Activated T-cell treated with anti-CD3 and anti-CD28 coated beads, Interleukin-2, amount 50 U/mL, for 72 hours (primary cell): Measurements from ENCODE around the gene BRINP3. TPM values are rescaled to one million over a fixed set of nuclear protein-coding genes. Genes with fewer than 3 reads are reported as not detected.

Experiments
- ATAC-seq, 2 donors: fragments of 150-1000 bp; cut with Tn5 transposase; replicated peaks in 1 of 2; 2 replicates each; pipeline ENCODE4 v1.10.0; 2021; ENCODE audit warnings: moderate library complexity in 2 of 2, mild to moderate bottlenecking in 1 of 2
- DNase-seq, 2 donors: peaks; one replicate each; pipeline ENCODE4 v3.0.0; 2021 to 2022; ENCODE audit warnings: mixed read lengths in 1 of 2
- H3K27ac Mint-ChIP-seq: one replicate; pipeline ENCODE4 v1.8.0; 2022; ENCODE audit warnings: mild to moderate bottlenecking, moderate library complexity, mixed read lengths
- H3K27me3 Mint-ChIP-seq: one replicate; pipeline ENCODE4 v1.8.0; 2022; ENCODE audit warnings: low read depth, mixed read lengths
- H3K36me3 Mint-ChIP-seq, 2 donors: one replicate each; pipeline ENCODE4 v1.8.0; 2022; ENCODE audit warnings: mixed read lengths in 2 of 2, mild to moderate bottlenecking in 1 of 2; ENCODE audit not compliant: insufficient read depth in 2 of 2
- H3K4me1 Mint-ChIP-seq: one replicate; pipeline ENCODE4 v1.8.0; 2022; ENCODE audit warnings: low read depth, mixed read lengths
- H3K4me3 Mint-ChIP-seq, 2 donors: one replicate each; pipeline ENCODE4 v1.8.0; 2022; ENCODE audit warnings: mild to moderate bottlenecking in 2 of 2, mixed read lengths in 2 of 2, moderate library complexity in 2 of 2
- H3K9me3 Mint-ChIP-seq, 2 donors: one replicate each; pipeline ENCODE4 v1.8.0; 2022; ENCODE audit warnings: mixed read lengths in 2 of 2
- total RNA-seq, 2 donors: library from RNA; stranded (reverse); gene quantifications; one replicate each; pipeline ENCODE4 v1.2.3, GENCODE V29; 2022

The BRINP3 gene
- total RNA-seq, 2 donors from 2014 or later, result not detected

DNA sequence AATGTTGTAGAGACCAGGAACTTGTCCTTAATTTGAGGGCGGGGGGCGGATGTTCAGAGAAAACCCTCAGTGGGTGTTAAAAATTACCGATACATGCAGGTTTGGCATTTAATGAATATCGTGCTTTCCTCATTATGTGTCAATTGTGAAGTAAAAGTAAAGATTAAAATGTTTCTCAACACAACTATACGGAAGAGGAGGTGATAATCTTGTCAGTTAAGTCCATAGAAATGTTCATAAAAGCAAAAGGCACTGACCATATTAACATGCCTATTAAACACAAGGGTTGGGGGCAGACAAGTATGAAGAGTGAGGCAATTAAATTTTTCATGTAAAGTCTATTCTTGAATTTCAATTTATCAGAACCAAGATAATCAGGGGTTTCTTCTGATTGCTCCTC is 1.3 kb downstream of the BRINP3 start:
- peaks cover 8% of the 10 kb centered on the region for H3K4me1 Mint-ChIP-seq

DNA sequence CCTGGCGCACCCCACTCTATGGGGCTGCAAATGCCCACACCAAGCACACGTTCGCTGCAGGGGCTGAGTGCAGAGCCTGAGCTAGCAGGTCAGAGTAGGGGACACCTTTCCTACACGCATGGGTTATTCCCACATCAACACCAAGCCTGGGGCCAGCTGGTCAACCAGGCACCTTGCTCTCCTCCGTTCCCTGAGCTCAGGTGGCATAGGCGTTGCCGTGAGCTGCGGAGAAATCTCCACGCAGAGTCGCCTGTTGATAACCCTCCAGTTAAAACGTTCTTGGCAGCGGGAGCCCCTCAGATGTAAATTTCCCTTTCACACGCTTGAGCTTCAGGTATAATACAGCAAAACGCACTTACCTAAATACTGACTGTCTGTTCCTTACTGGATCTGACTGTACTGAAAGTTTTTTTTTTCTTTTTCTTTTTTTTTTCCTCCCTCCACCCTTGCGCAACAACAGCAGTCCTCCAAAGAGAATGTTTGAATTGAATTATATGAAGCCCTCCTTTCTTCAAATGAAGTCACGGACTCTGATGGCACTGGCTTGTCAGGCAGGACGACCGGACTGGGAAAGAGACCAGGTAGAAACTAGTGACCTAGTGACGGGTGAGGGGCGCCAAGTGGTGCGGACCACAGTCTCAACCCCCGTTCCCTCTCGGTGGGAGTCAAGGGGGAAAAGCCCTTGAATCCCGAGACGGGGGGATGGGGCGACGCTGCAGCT is 2.1 kb downstream of the BRINP3 start:
- Mint-ChIP-seq H3K36me3 (peaks cover 0 to 2% of the 10 kb centered on the region in 2 donors), H3K27ac (no peak overlapping the region), H3K4me1 (peaks cover 8% of the 10 kb centered on the region), H3K9me3 (peaks cover 0 to 1% of the 10 kb centered on the region in 2 donors), H3K4me3 (no peak overlapping the region), H3K27me3 (peaks cover 46% of the 10 kb centered on the region)
- DNase-seq (no peak), ATAC-seq (no peak)

More for the DNA sequence above, 1.3 kb downstream of the BRINP3 start:
- peaks cover 0 to 2% of the 10 kb centered on the region in 2 donors for H3K36me3 Mint-ChIP-seq
- no peak for DNase-seq
- no peak overlapping the region for H3K4me3 Mint-ChIP-seq
- peaks cover 46% of the 10 kb centered on the region for H3K27me3 Mint-ChIP-seq
- no peak for ATAC-seq
- H3K9me3 Mint-ChIP-seq, result peaks cover 0 to 1% of the 10 kb centered on the region in 2 donors
- H3K27ac Mint-ChIP-seq, result no peak overlapping the region

DNA sequence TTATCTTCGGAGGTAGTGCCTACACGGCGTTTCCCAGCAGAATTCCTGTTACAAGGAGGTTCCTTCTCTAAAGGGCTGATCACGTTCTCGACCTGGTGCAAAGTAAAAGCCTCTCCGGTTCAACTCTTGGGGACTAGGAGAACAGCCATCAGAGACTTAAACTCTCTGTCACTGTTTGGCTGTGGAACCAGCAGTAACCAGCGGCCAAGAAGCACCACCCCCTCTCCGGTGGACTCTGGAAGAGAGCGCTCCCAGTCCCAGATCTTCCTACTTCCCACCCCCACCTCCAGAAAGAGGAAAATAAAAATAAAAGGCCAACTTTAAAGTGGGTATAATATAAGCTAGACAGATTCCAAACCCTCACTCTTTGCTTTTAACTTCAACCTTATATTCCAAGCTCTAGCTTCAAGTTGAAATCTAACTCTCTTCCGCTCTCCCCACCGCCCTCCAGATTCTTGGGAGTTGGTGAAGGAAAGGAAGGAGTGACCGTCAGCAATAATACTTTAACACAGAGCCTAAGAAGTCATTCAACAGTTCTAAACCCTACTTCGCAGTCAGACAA is 2.9 kb downstream of the BRINP3 start:
- peaks cover 0 to 1% of the 10 kb centered on the region in 2 donors for H3K9me3 Mint-ChIP-seq
- no peak overlapping the region for H3K4me3 Mint-ChIP-seq
- H3K27ac Mint-ChIP-seq, result no peak overlapping the region
- no peak for DNase-seq
- peaks cover 46% of the 10 kb centered on the region for H3K27me3 Mint-ChIP-seq
- ATAC-seq, result no peak
- peaks cover 8% of the 10 kb centered on the region for H3K4me1 Mint-ChIP-seq
- H3K36me3 Mint-ChIP-seq, result peaks cover 0 to 2% of the 10 kb centered on the region in 2 donors

DNA sequence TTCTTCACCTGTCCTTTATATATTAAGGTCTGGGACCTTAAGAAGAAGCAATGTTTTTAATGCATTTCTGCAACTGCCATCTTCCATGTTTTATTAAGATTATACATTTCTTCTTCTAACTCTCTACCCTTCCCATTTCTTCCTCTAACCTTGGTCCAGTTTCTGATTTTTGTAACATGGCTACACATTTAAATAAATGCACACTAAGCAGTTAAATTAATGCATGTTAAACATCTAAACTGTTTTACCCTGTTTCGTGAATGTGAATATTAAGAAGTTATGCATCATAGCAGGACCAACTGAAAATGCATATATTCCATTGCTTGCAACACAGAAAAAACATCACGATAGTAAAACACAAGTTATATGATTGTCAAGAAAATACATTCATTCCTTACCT is 3.7 kb downstream of the BRINP3 start:
- peaks cover 0 to 1% of the 10 kb centered on the region in 2 donors for H3K9me3 Mint-ChIP-seq
- DNase-seq, result no peak
- no peak overlapping the region for H3K4me3 Mint-ChIP-seq
- H3K27me3 Mint-ChIP-seq, result peaks cover 42% of the 10 kb centered on the region
- H3K4me1 Mint-ChIP-seq, result peaks cover 8% of the 10 kb centered on the region
- ATAC-seq, result no peak
- H3K27ac Mint-ChIP-seq, result no peak overlapping the region
- H3K36me3 Mint-ChIP-seq, result peaks cover 0 to 2% of the 10 kb centered on the region in 2 donors

DNA sequence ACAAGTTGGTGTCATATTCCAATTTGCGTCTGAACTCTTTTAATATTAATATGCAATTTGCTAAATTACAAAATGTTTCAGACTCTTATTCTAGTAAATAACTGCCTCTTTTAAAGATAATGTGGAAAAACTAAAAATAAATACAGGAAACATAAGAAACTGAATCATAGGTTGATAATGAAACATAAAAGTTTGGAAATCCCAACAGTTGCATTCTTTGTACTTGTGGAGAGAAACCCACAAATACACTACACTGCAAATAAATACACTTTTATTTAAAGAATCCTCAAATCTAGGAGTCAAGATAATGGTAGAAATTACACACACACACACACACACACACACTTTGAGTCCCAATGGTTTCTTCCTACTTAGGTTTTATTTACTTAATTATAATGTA is 5.2 kb downstream of the BRINP3 start:
- ATAC-seq, result no peak
- Mint-ChIP-seq H3K27me3 (peaks cover 29% of the 10 kb centered on the region), H3K4me3 (no peak overlapping the region), H3K36me3 (peaks cover 0 to 2% of the 10 kb centered on the region in 2 donors), H3K4me1 (no peaks in the 10 kb centered on the region), H3K9me3 (peaks cover 0 to 1% of the 10 kb centered on the region in 2 donors), H3K27ac (no peak overlapping the region)
- no peak for DNase-seq

- DNase-seq, result no peak
- Mint-ChIP-seq H3K36me3 (peaks cover 0 to 2% of the 10 kb centered on the region in 2 donors), H3K27me3 (peaks cover 24% of the 10 kb centered on the region), H3K27ac (no peak overlapping the region), H3K4me3 (no peak overlapping the region), H3K9me3 (peaks cover 0 to 1% of the 10 kb centered on the region in 2 donors), H3K4me1 (no peaks in the 10 kb centered on the region)
- no peak for ATAC-seq
These were observed 5.6 kb downstream of the BRINP3 start for GRCh38 chr1:190472042-190472441.

GRCh38 chr1:190464690-190465089 is 13.0 kb downstream of the BRINP3 start:
- H3K9me3 Mint-ChIP-seq, result peaks cover 6 to 8% of the 10 kb centered on the region in 2 donors
- H3K27ac Mint-ChIP-seq, result no peak overlapping the region
- no peaks in the 10 kb centered on the region for H3K4me1 Mint-ChIP-seq
- no peaks in the 10 kb centered on the region for H3K27me3 Mint-ChIP-seq
- no peak for ATAC-seq
- DNase-seq, result no peak
- no peak overlapping the region for H3K4me3 Mint-ChIP-seq
- no peaks in the 10 kb centered on the region for H3K36me3 Mint-ChIP-seq

DNA sequence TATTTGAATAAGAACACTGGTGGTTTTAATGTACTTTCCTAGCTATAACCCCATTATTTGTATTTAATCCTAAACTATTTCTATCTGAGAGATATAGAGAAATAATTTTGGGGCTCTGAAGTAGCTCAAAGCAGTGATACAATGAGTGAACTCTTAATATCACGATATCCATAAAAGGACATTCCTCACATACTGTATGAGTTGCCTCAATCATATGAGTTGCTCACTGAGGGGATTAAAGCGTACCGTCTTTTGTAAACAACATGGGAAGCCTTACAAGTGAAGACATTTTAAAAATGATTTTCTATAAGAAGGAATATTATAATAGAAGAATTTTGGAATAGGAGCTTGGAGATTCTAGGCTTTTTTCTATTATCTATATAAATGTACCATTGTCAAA is 21.5 kb downstream of the BRINP3 start:
- H3K9me3 Mint-ChIP-seq, result peaks cover 3 to 5% of the 10 kb centered on the region in 2 donors
- no peaks in the 10 kb centered on the region for H3K36me3 Mint-ChIP-seq
- no peaks in the 10 kb centered on the region for H3K4me1 Mint-ChIP-seq
- no peak overlapping the region for H3K4me3 Mint-ChIP-seq
- DNase-seq (no peak), ATAC-seq (no peak)
- no peaks in the 10 kb centered on the region for H3K27me3 Mint-ChIP-seq
- no peak overlapping the region for H3K27ac Mint-ChIP-seq

- no peak for DNase-seq
- no peak for ATAC-seq
- Mint-ChIP-seq H3K27me3 (no peaks in the 10 kb centered on the region), H3K4me1 (no peaks in the 10 kb centered on the region), H3K27ac (no peak overlapping the region), H3K9me3 (peaks cover 0 to under 1% of the 10 kb centered on the region in 2 donors), H3K36me3 (no peaks in the 10 kb centered on the region), H3K4me3 (no peak overlapping the region)
These were observed 22.0 kb downstream of the BRINP3 start for GRCh38 chr1:190455631-190456030.

DNA sequence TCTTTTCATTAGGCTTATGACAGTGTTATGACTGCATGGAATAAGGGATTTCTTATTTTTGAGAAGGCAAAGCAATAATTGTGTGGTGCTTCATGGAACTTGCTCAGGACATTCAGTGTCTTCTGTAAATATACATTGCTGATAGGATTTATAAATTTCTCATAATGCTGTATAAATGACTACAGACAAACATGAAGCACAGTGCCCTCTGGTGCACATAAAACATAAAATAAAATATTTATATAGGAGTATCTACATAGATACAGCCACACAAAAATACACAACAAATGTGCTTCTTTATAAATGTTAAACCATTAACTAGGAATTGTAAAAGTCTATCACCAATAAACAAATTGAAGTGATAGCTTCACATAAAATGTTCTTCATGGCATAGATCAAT is 24.1 kb downstream of the BRINP3 start:
- Mint-ChIP-seq H3K4me3 (no peak overlapping the region), H3K9me3 (peaks cover 0 to 1% of the 10 kb centered on the region in 2 donors), H3K27me3 (no peaks in the 10 kb centered on the region), H3K4me1 (no peaks in the 10 kb centered on the region), H3K36me3 (no peaks in the 10 kb centered on the region), H3K27ac (no peak overlapping the region)
- DNase-seq, result no peak
- no peak for ATAC-seq

DNA sequence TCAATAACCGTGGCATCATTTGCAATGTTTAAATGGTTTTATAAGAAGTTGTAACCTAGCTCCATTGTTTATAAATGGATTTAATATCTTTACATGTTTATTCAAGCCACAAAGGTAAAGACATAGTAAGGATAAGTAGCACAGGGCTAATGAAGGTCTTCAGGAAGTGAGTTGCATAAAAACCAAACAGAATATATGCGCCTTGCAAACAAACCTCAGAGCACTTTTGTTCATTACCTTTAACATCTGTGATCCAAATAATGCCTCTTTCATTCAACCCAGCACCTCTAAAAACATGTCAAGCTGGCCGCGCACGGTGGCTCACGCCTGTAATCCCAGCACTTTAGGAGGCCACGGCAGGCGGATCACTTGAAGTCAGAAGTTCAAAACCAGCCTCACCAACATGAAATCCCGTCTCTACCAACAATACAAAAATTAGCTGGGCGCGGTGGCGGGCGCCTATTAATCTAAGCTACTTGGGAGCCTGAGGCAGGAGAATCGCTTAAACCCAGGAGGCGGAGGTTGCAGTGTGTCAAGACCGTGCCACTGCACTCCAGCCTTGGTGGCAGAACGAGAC is 25.3 kb downstream of the BRINP3 start:
- DNase-seq (no peak), ATAC-seq (no peak)
- H3K36me3 Mint-ChIP-seq, result no peaks in the 10 kb centered on the region
- H3K4me1 Mint-ChIP-seq, result no peaks in the 10 kb centered on the region
- peaks cover 0 to 1% of the 10 kb centered on the region in 2 donors for H3K9me3 Mint-ChIP-seq
- no peaks in the 10 kb centered on the region for H3K27me3 Mint-ChIP-seq
- no peak overlapping the region for H3K4me3 Mint-ChIP-seq
- no peak overlapping the region for H3K27ac Mint-ChIP-seq

GRCh38 chr1:190444464-190444863 is 33.2 kb downstream of the BRINP3 start:
- H3K36me3 Mint-ChIP-seq, result no peaks in the 10 kb centered on the region
- no peak overlapping the region for H3K4me3 Mint-ChIP-seq
- H3K27me3 Mint-ChIP-seq, result no peaks in the 10 kb centered on the region
- no peaks in the 10 kb centered on the region for H3K4me1 Mint-ChIP-seq
- no peak overlapping the region for H3K27ac Mint-ChIP-seq
- ATAC-seq (no peak), DNase-seq (no peak)
- peaks cover 0 to 2% of the 10 kb centered on the region in 2 donors for H3K9me3 Mint-ChIP-seq

- Mint-ChIP-seq H3K4me3 (no peak overlapping the region), H3K9me3 (peaks cover 0 to 6% of the 10 kb centered on the region in 2 donors), H3K4me1 (no peaks in the 10 kb centered on the region), H3K27ac (no peak overlapping the region), H3K36me3 (no peaks in the 10 kb centered on the region), H3K27me3 (no peaks in the 10 kb centered on the region)
- ATAC-seq (no peak), DNase-seq (no peak)
These were observed 38.2 kb downstream of the BRINP3 start for GRCh38 chr1:190439447-190439846.
